GM12873 (cell line): ENCODE measurements around the gene KLK8.

Source experiments
- TF ChIP-seq, protein P1 (sequence below): IDR thresholded peaks from 2 replicates; pipeline ENCODE4 v1.5.1; 2012; ENCODE audit warnings: low read depth, mild to moderate bottlenecking, moderate library complexity, low read length, control low read depth; ENCODE audit not compliant: insufficient read depth; ENCODE audit errors: missing control alignments

Gene KLK8

GRCh38 chr19:50972795-50973376 lies 28.5 kb downstream of the KLK8 start:
- TF ChIP-seq, protein P1, sequence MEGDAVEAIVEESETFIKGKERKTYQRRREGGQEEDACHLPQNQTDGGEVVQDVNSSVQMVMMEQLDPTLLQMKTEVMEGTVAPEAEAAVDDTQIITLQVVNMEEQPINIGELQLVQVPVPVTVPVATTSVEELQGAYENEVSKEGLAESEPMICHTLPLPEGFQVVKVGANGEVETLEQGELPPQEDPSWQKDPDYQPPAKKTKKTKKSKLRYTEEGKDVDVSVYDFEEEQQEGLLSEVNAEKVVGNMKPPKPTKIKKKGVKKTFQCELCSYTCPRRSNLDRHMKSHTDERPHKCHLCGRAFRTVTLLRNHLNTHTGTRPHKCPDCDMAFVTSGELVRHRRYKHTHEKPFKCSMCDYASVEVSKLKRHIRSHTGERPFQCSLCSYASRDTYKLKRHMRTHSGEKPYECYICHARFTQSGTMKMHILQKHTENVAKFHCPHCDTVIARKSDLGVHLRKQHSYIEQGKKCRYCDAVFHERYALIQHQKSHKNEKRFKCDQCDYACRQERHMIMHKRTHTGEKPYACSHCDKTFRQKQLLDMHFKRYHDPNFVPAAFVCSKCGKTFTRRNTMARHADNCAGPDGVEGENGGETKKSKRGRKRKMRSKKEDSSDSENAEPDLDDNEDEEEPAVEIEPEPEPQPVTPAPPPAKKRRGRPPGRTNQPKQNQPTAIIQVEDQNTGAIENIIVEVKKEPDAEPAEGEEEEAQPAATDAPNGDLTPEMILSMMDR, result no peak

DNA sequence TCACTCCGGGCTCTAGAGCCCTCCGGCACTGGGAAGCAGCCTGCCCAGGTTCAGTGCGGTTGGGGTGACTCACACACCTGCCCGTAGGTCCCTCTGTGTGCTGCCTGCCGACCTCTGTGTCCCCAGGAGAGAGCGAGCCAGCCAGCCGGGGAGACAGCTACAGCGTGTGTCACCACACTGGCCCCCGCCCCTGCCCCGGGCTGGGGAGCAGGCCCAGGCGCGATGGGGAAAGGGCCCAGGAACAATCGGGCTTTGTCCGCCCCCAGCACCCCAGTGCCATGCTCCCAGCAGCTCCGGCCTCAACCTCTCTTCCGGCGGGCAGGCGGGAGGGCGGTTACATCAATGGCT lies 32.0 kb downstream of the KLK8 start, which contains the start of gene KLK6:
TSS of gene KLK6 (minus strand) at position 179 of the 348 bp plus-strand sequence. CDS start 1,487 bp downstream, outside the sequence.
- TF ChIP-seq, protein P1, result no peak

DNA sequence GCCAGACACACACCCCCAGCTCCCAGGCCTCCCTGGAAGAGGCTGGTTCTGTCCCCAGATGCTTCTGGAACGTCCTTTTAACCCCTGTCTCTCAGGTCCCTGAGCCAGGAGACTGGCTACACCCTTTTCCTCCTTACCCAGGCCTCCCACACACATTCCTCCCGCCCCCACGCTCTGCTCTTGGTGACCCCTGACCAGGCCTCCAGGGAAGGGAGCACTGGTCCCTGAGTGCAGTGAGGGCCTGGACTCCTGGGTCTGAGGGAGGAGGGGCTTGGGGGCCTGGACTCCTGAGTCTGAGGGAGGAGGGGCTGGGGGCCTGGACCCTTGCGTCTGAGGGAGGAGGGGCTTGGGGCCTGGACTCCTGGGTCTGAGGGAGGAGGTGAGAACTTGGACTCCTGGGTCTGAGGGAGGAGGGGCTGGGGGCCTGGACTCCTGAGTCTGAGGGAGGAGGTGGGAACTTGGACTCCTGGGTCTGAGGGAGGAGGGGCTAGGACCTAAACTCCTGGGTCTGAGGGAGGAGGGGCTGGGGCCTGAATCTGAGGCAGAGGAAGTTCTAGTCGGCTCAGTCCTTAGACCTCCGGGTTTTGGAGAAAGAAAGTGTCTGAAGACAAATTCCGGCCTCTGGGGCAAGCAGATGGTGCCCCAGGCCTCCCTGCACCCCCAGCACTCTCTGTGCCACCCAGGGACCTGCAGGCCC lies 32.5 kb downstream of the KLK8 start:
- TF ChIP-seq, protein P1, result no peak

DNA sequence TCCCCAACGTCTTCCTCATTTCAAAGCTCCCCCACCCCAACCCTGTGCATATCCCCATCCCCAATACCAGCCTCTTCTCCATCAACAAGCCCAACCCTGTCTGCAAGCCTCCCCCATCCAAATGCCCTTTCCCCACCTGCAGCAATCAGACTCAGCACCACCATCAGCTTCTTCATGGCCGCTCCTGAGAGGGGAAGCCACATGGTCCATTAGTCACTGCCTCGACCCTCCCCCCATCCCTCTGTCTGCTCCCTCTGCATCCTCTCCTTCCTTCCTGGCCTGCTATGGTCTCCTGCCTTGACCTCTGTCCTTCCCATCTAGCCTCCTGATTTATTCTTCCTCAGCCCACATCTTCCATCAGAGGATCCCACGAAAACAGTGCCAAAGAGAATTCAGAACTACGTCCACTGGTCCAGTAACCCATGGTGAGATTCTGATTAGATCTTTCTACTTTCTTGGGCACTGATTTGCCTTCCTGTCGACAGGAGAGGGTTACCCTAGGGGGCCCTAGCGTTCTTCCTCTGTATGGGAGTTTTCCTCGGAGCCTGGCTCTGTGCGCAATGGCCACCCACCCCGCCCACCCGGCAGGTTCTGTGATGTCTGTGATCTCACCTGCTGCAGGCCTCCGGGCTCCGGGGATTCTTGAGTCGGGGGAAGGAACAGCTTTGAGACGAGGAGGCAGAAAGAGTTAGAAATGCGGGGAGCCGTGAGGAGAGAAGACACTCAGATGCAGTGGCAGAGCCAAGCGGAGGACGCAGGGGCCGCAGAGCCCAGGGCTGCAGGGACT lies 33.3 kb downstream of the KLK8 start:
- TF ChIP-seq, protein P1, result no peak

GRCh38 chr19:50964266-50964665 lies 37.1 kb downstream of the KLK8 start:
- TF ChIP-seq, protein P1, result no peak

- TF ChIP-seq, protein P1, result no peak
These were observed 38.0 kb downstream of the KLK8 start for GRCh38 chr19:50963381-50963780.

DNA sequence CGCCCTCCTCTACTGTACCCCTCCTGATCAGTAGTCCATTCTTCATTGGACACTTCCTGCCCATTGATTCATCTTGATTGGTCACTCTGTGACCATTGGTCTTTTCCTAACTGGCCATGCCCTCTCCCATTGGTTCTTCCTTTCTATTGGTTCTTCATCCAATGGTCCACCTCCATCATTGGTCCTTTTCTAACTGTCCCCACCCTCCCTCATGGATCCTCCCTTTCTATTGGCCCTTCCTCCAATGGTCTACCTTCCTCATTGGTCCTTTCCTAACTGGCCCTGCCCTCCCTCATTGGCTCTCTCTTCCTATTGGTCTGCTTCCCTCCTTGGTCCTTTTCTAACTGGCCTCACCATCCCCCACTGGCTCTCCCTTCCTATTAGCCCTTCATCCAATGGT lies 39.2 kb downstream of the KLK8 start:
- TF ChIP-seq, protein P1, result no peak
